Activated B cell treated with CpG ODN at 0.5 μM for 24 hours (primary cell): Measurements from ENCODE around the gene ZC3H18. TPM values are rescaled to one million over a fixed set of nuclear protein-coding genes. Genes with fewer than 3 reads are reported as not detected.

Experiments
- ATAC-seq: fragments of 200-7000 bp; cut with Tn5 transposase; one replicate; pipeline ENCODE4 v1.10.0; 2021; ENCODE audit warnings: low read depth, mild to moderate bottlenecking, moderate library complexity
- CTCF ChIA-PET: fragments of 350-600 bp; sonication (Branson Sonifier 250); formaldehyde crosslinking; loops from one replicate; lab custom pipeline; 2021; ENCODE audit warnings: antibody characterized with exemption; lab: Charles Lee
- POLR2A ChIA-PET: fragments of 350-600 bp; sonication (Branson Sonifier 250); formaldehyde crosslinking; loops from one replicate; lab custom pipeline; 2021; ENCODE audit warnings: antibody characterized with exemption; lab: Charles Lee
- DNase-seq: peaks from one replicate; pipeline ENCODE4 v3.0.0; 2022
- H3K27ac Mint-ChIP-seq: one replicate; pipeline ENCODE4 v1.8.0; 2020; ENCODE audit warnings: mixed read lengths
- H3K27me3 Mint-ChIP-seq: one replicate; pipeline ENCODE4 v1.8.0; 2021; ENCODE audit warnings: mixed read lengths
- H3K36me3 Mint-ChIP-seq: one replicate; pipeline ENCODE4 v1.8.0; 2021; ENCODE audit warnings: low read depth, mixed read lengths
- H3K4me1 Mint-ChIP-seq: one replicate; pipeline ENCODE4 v1.8.0; 2021; ENCODE audit warnings: mixed read lengths
- H3K4me3 Mint-ChIP-seq: one replicate; pipeline ENCODE4 v1.8.0; 2020; ENCODE audit warnings: mild to moderate bottlenecking, mixed read lengths
- H3K9me3 Mint-ChIP-seq: one replicate; pipeline ENCODE4 v1.8.0; 2020; ENCODE audit warnings: mixed read lengths
- CTCF ChIP-seq: fragments of 200-600 bp; IDR thresholded peaks from one replicate; pipeline ENCODE4 v1.8.0; 2022; ENCODE audit warnings: antibody characterized with exemption, mild to moderate bottlenecking
- intact Hi-C: fragments of 100-400 bp; cut with micrococcal nuclease; formaldehyde crosslinking; loops from one replicate; pipeline ENCODE4 v1.15.1; 2024
- total RNA-seq: library from RNA; stranded (reverse); gene quantifications from 2 replicates; pipeline ENCODE4 v1.2.3, GENCODE V29; 2022

The ZC3H18 gene
- total RNA-seq, 1 donor from 2014 or later, result 74.2 TPM

GRCh38 chr16:88601313-88602036, 31.3 kb downstream of the ZC3H18 start:
- ATAC-seq, result no peak
- intact Hi-C loops, result no loop called here
- Mint-ChIP-seq H3K27ac (no peak overlapping the region), H3K9me3 (no peaks in the 10 kb centered on the region), H3K4me1 (no peaks in the 10 kb centered on the region), H3K27me3 (no peaks in the 10 kb centered on the region), H3K36me3 (peaks cover 66% of the 10 kb centered on the region), H3K4me3 (no peak overlapping the region)
- ChIA-PET CTCF (no interaction called here), POLR2A (interaction anchor here (1.0 to 1.2 kb wide), 2 partner anchors 32 to 85 kb away, joined by 3 to 5 read pairs; partner anchors contain the start of gene SNAI3)
- DNase-seq, result no peak
- TF ChIP-seq CTCF, result no peak

GRCh38 chr16:88602091-88602490, 31.9 kb downstream of the ZC3H18 start:
- Mint-ChIP-seq H3K4me1 (peaks cover under 1% of the 10 kb centered on the region), H3K9me3 (no peaks in the 10 kb centered on the region), H3K27ac (no peak overlapping the region), H3K4me3 (no peak overlapping the region), H3K27me3 (no peaks in the 10 kb centered on the region), H3K36me3 (peaks cover 70% of the 10 kb centered on the region)
- no peak for ATAC-seq
- no peak for DNase-seq
- intact Hi-C loops, result no loop called here
- POLR2A ChIA-PET, result interaction anchor here (1.0 to 1.2 kb wide), 2 partner anchors 32 to 84 kb away, joined by 3 to 5 read pairs; partner anchors contain the start of gene SNAI3
- no peak for TF ChIP-seq CTCF
- CTCF ChIA-PET, result no interaction called here

- Mint-ChIP-seq H3K36me3 (peaks cover 71% of the 10 kb centered on the region), H3K27me3 (no peaks in the 10 kb centered on the region), H3K4me1 (peaks cover 18% of the 10 kb centered on the region), H3K27ac (no peak overlapping the region), H3K9me3 (no peaks in the 10 kb centered on the region), H3K4me3 (no peak overlapping the region)
- DNase-seq (no peak), ATAC-seq (no peak)
- CTCF ChIA-PET, result no interaction called here
- intact Hi-C loops, result no loop called here
- TF ChIP-seq CTCF, result no peak
- POLR2A ChIA-PET, result no interaction called here
Observed at GRCh38 chr16:88605186-88606147, 35.3 kb downstream of the ZC3H18 start.

GRCh38 chr16:88606148-88606757, 36.0 kb downstream of the ZC3H18 start:
- DNase-seq (no peak), ATAC-seq (no peak)
- Mint-ChIP-seq H3K4me1 (peaks cover 18% of the 10 kb centered on the region), H3K9me3 (no peaks in the 10 kb centered on the region), H3K27ac (no peak overlapping the region), H3K27me3 (no peaks in the 10 kb centered on the region), H3K4me3 (no peak overlapping the region), H3K36me3 (peaks cover 71% of the 10 kb centered on the region)
- no peak for TF ChIP-seq CTCF
- ChIA-PET POLR2A (no interaction called here), CTCF (no interaction called here)
- intact Hi-C loops, result no loop called here
